ENCODE results near the gene OAS3. TPM values are rescaled to one million over a fixed set of nuclear protein-coding genes. Genes with fewer than 3 reads are reported as not detected.
A peak's percentile ranks its signal among the peaks of the same experiment; 100 is the strongest.

OAS3 gene
- total RNA-seq, 1 experiment from 2014 or later, result 1.2 TPM

DNA sequence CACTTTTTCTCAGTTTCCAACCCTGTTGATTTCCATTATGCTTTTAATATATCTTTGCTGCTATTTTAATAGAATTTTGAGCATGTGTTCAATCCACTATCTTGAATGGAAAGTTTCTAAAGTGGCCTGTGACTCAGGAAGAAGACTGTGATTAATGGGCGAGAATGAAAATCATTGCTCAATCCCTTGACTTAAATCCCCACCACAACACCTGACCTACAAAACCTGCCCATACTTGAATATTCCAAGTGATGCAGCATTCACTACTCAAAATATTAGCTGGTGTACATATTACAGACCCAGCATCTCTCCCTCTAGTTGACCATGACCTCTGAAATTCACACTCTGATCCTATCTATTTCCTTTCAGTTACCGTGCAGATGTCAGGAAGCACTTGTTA is 1.3 kb upstream of the OAS3 start:
- H3K36me3 Mint-ChIP-seq, result no peaks in the 10 kb centered on the region
- TF ChIP-seq ATF1 (CRISPR knock-in tag; IDR thresholded peaks at IDR 0.05), result no peak
- TF ChIP-seq, protein P1, sequence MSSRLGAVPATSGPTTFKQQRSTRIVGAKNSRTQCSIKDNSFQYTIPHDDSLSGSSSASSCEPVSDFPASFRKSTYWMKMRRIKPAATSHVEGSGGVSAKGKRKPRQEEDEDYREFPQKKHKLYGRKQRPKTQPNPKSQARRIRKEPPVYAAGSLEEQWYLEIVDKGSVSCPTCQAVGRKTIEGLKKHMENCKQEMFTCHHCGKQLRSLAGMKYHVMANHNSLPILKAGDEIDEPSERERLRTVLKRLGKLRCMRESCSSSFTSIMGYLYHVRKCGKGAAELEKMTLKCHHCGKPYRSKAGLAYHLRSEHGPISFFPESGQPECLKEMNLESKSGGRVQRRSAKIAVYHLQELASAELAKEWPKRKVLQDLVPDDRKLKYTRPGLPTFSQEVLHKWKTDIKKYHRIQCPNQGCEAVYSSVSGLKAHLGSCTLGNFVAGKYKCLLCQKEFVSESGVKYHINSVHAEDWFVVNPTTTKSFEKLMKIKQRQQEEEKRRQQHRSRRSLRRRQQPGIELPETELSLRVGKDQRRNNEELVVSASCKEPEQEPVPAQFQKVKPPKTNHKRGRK (CRISPR knock-in tag; IDR thresholded peaks at IDR 0.05; ENCODE audit: borderline replicate concordance), result no peak
- no peak for TF ChIP-seq ZNF219 (CRISPR knock-in tag; IDR thresholded peaks at IDR 0.05; ENCODE audit: borderline replicate concordance)
- TF ChIP-seq, protein P2, sequence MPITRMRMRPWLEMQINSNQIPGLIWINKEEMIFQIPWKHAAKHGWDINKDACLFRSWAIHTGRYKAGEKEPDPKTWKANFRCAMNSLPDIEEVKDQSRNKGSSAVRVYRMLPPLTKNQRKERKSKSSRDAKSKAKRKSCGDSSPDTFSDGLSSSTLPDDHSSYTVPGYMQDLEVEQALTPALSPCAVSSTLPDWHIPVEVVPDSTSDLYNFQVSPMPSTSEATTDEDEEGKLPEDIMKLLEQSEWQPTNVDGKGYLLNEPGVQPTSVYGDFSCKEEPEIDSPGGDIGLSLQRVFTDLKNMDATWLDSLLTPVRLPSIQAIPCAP (CRISPR knock-in tag; IDR thresholded peaks at IDR 0.05), result no peak
- no peak for TF ChIP-seq IRF2 (CRISPR knock-in tag; IDR thresholded peaks at IDR 0.05; ENCODE audit: borderline replicate concordance, low read depth)
- no peak for TF ChIP-seq EMX1 (CRISPR knock-in tag; IDR thresholded peaks at IDR 0.05)
- TF ChIP-seq ZNF396 (CRISPR knock-in tag; IDR thresholded peaks at IDR 0.05; ENCODE audit: borderline replicate concordance), result no peak
- no peak for TF ChIP-seq NR2C2 (CRISPR knock-in tag; IDR thresholded peaks at IDR 0.05)
- peaks cover 17% of the 10 kb centered on the region for H3K4me1 Mint-ChIP-seq
- H3K27ac Mint-ChIP-seq, result no peak overlapping the region
- H3K9me3 Mint-ChIP-seq, result no peaks in the 10 kb centered on the region; the same call in 1 of the 2 replicates
- CTCF ChIA-PET, result interaction anchor here (2.1 kb wide), 1 partner anchor 56 kb away, joined by 8 read pairs; no protein-coding TSS in a partner anchor
- peaks cover 24% of the 10 kb centered on the region for H3K27me3 Mint-ChIP-seq (ENCODE audit: low read depth)
- no peak overlapping the region for H3K4me3 Mint-ChIP-seq
- ATAC-seq (no peak), DNase-seq (ENCODE audit: low spot score) (no peak)
- POLR2A ChIA-PET, result no interaction called here

DNA sequence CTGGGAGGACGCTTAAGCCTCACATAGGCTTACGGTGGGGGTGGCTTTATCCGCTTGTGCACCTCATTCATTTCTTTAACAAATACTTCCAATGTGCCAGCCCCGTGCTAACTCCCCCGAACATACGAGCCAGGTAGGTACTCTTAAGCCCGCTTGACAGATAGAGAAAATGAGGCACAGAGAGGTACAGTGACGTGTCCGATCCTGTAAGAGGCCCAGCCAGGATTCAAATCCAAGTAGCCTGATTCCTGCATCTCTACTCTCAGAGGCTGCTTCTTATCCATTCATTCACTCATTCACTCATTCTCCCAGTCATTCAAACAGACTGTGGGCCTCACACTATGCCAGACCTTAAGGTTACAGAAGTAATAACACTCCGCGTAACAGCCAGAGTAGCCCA is 477 bp downstream of the OAS3 start:
- no peak for DNase-seq (ENCODE audit: low spot score)
- peaks cover 24% of the 10 kb centered on the region for H3K27me3 Mint-ChIP-seq (ENCODE audit: low read depth)
- POLR2A ChIA-PET, result no interaction called here
- TF ChIP-seq, protein P3, sequence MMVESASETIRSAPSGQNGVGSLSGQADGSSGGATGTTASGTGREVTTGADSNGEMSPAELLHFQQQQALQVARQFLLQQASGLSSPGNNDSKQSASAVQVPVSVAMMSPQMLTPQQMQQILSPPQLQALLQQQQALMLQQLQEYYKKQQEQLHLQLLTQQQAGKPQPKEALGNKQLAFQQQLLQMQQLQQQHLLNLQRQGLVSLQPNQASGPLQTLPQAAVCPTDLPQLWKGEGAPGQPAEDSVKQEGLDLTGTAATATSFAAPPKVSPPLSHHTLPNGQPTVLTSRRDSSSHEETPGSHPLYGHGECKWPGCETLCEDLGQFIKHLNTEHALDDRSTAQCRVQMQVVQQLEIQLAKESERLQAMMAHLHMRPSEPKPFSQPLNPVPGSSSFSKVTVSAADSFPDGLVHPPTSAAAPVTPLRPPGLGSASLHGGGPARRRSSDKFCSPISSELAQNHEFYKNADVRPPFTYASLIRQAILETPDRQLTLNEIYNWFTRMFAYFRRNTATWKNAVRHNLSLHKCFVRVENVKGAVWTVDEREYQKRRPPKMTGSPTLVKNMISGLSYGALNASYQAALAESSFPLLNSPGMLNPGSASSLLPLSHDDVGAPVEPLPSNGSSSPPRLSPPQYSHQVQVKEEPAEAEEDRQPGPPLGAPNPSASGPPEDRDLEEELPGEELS (CRISPR knock-in tag; IDR thresholded peaks at IDR 0.05), result no peak
- TF ChIP-seq NR1H2 (CRISPR knock-in tag; IDR thresholded peaks at IDR 0.05) (no peak), ZNF138 (CRISPR knock-in tag; conservative IDR thresholded peaks at IDR 0.05) (no peak), NFYB (CRISPR knock-in tag; conservative IDR thresholded peaks at IDR 0.05; ENCODE audit: low read depth) (no peak), SP1 (CRISPR knock-in tag; conservative IDR thresholded peaks at IDR 0.05) (no peak), ZBTB21 (CRISPR knock-in tag; IDR thresholded peaks at IDR 0.05; ENCODE audit: borderline replicate concordance) (no peak), ZNF317 (CRISPR knock-in tag; IDR thresholded peaks at IDR 0.05; ENCODE audit: borderline replicate concordance, low read depth) (no peak)
- TF ChIP-seq, protein P4, sequence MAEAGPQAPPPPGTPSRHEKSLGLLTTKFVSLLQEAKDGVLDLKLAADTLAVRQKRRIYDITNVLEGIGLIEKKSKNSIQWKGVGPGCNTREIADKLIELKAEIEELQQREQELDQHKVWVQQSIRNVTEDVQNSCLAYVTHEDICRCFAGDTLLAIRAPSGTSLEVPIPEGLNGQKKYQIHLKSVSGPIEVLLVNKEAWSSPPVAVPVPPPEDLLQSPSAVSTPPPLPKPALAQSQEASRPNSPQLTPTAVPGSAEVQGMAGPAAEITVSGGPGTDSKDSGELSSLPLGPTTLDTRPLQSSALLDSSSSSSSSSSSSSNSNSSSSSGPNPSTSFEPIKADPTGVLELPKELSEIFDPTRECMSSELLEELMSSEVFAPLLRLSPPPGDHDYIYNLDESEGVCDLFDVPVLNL (CRISPR knock-in tag; IDR thresholded peaks at IDR 0.05; ENCODE audit: borderline replicate concordance, low read depth), result no peak
- TF ChIP-seq, protein P1 (CRISPR knock-in tag; IDR thresholded peaks at IDR 0.05; ENCODE audit: borderline replicate concordance), result no peak
- TF ChIP-seq, protein P5, sequence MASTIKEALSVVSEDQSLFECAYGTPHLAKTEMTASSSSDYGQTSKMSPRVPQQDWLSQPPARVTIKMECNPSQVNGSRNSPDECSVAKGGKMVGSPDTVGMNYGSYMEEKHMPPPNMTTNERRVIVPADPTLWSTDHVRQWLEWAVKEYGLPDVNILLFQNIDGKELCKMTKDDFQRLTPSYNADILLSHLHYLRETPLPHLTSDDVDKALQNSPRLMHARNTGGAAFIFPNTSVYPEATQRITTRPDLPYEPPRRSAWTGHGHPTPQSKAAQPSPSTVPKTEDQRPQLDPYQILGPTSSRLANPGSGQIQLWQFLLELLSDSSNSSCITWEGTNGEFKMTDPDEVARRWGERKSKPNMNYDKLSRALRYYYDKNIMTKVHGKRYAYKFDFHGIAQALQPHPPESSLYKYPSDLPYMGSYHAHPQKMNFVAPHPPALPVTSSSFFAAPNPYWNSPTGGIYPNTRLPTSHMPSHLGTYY (CRISPR knock-in tag; IDR thresholded peaks at IDR 0.05), result no peak
- TF ChIP-seq, protein P6, sequence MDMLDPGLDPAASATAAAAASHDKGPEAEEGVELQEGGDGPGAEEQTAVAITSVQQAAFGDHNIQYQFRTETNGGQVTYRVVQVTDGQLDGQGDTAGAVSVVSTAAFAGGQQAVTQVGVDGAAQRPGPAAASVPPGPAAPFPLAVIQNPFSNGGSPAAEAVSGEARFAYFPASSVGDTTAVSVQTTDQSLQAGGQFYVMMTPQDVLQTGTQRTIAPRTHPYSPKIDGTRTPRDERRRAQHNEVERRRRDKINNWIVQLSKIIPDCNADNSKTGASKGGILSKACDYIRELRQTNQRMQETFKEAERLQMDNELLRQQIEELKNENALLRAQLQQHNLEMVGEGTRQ (CRISPR knock-in tag; IDR thresholded peaks at IDR 0.05), result no peak
- peak overlapping the region; percentile 69 for H3K4me3 Mint-ChIP-seq
- no peaks in the 10 kb centered on the region for H3K36me3 Mint-ChIP-seq
- H3K4me1 Mint-ChIP-seq, result peaks cover 7% of the 10 kb centered on the region
- no peak for ATAC-seq
- CTCF ChIA-PET, result interaction anchor here (1.3 to 2.1 kb wide), 2 partner anchors 38 to 54 kb away, joined by 5 to 8 read pairs; no protein-coding TSS in a partner anchor
- H3K27ac Mint-ChIP-seq, result no peak overlapping the region
- H3K9me3 Mint-ChIP-seq, result no peaks in the 10 kb centered on the region; the same call in 1 of the 2 replicates

Data from WTC11 (cell line).